Panc1 (cell line): ENCODE data around the gene PDCD11. TPM values are rescaled to one million over a fixed set of nuclear protein-coding genes. Genes with fewer than 3 reads are reported as not detected.

Experiments used
- ATAC-seq: fragments of 200-7000 bp; cut with Tn5 transposase; 2 replicates; pipeline ENCODE4 v1.9.1; 2020; ENCODE audit warnings: mild to moderate bottlenecking, moderate library complexity
- BruUV-seq: library from RNA; stranded (reverse); fragments of 400-500 nt; replicated peaks from 2 replicates; lab custom pipeline; 2021; lab: Mats Ljungman, UMichigan
- CTCF ChIA-PET: fragments of 300-600 bp; sonication (Branson Sonifier 250); formaldehyde crosslinking; loops from one replicate; lab custom pipeline; 2022; ENCODE audit warnings: antibody characterized with exemption; lab: Charles Lee
- POLR2A ChIA-PET: fragments of 300-600 bp; sonication (Branson Sonifier 250); formaldehyde crosslinking; loops from one replicate; lab custom pipeline; 2022; ENCODE audit warnings: antibody characterized with exemption; lab: Charles Lee
- DNase-seq: peaks from one replicate; pipeline ENCODE4 v3.0.0-alpha.2; 2010; ENCODE audit warnings: low read depth, low spot score
- H3K27ac ChIP-seq: 2 replicates; pipeline ENCODE4 v1.5.1; 2011; ENCODE audit warnings: mild to moderate bottlenecking, low read length, inconsistent platforms
- H3K27me3 ChIP-seq: fragments of 200-500 bp; sonication (Bioruptor generic); 2 replicates; pipeline ENCODE4 v1.6.0; 2014; ENCODE audit warnings: low read length, inconsistent platforms; ENCODE audit not compliant: control insufficient read depth, insufficient read depth
- H3K36me3 ChIP-seq: fragments of 200-500 bp; sonication (Bioruptor generic); 2 replicates; pipeline ENCODE4 v1.5.1; 2014; ENCODE audit warnings: inconsistent platforms, mild to moderate bottlenecking, low read length, moderate library complexity; ENCODE audit not compliant: control insufficient read depth, insufficient read depth
- H3K4me1 ChIP-seq: 2 replicates; pipeline ENCODE4 v1.5.1; 2011; ENCODE audit warnings: inconsistent platforms, mild to moderate bottlenecking, low read length, moderate library complexity; ENCODE audit not compliant: control insufficient read depth, insufficient read depth
- H3K4me3 ChIP-seq, 2 experiments: 2 replicates each; pipeline ENCODE4 v1.5.1; 2011 to 2012; ENCODE audit warnings: low read depth in 2 of 2, low read length in 2 of 2, mild to moderate bottlenecking in 2 of 2, inconsistent platforms in 1 of 2, moderate library complexity in 1 of 2
- H3K9me3 ChIP-seq: fragments of 200-500 bp; sonication (Bioruptor generic); 2 replicates; pipeline ENCODE4 v1.5.1; 2014; ENCODE audit warnings: low read depth, mild to moderate bottlenecking, inconsistent platforms, low read length, moderate library complexity; ENCODE audit not compliant: control insufficient read depth, insufficient read depth
- CTCF ChIP-seq: fragments of 450-650 bp; IDR thresholded peaks from 2 replicates; pipeline ENCODE4 v1.5.1; 2017; ENCODE audit warnings: mild to moderate bottlenecking
- POLR2AphosphoS5 ChIP-seq: IDR thresholded peaks from 2 replicates; pipeline ENCODE4 v1.6.1; 2012; ENCODE audit warnings: mild to moderate bottlenecking, low read depth, low read length, moderate library complexity
- SIN3A ChIP-seq: IDR thresholded peaks from 2 replicates; pipeline ENCODE4 v1.6.1; 2012; ENCODE audit warnings: low read depth, mild to moderate bottlenecking, low read length, moderate library complexity, borderline replicate concordance; ENCODE audit not compliant: insufficient read depth
- TCF7L2 ChIP-seq: IDR thresholded peaks from 2 replicates; pipeline ENCODE4 v1.6.1; 2011; ENCODE audit warnings: mild to moderate bottlenecking, low read depth, low read length, inconsistent platforms
- in situ Hi-C: cut with HindIII; loops from 2 replicates; pipeline ENCODE4 v1.10.0; 2016; ENCODE audit warnings: low sequenced_read_pairs, low pct_unique_long_range_greater_than_20kb
- intact Hi-C: fragments of 100-400 bp; cut with micrococcal nuclease; formaldehyde crosslinking; loops from one replicate; pipeline ENCODE4 v1.10.0; 2022; ENCODE audit not compliant: unreplicated experiment
- total RNA-seq: library from RNA; stranded (reverse); gene quantifications from one replicate; pipeline ENCODE4 v1.2.1, GENCODE V29; 2021; ENCODE audit not compliant: unreplicated experiment
- TF ChIP-seq, protein P1 (sequence below), 2 experiments: IDR thresholded peaks; 2 replicates each; pipeline ENCODE4 v1.6.1; 2011 to 2012; ENCODE audit warnings: low read depth in 2 of 2, control low read depth in 1 of 2, low read length in 1 of 2, mild to moderate bottlenecking in 1 of 2, moderate library complexity in 1 of 2; ENCODE audit not compliant: insufficient read depth in 1 of 2

PDCD11 gene
- total RNA-seq, 1 experiment from 2014 or later = 92.8 TPM

DNA sequence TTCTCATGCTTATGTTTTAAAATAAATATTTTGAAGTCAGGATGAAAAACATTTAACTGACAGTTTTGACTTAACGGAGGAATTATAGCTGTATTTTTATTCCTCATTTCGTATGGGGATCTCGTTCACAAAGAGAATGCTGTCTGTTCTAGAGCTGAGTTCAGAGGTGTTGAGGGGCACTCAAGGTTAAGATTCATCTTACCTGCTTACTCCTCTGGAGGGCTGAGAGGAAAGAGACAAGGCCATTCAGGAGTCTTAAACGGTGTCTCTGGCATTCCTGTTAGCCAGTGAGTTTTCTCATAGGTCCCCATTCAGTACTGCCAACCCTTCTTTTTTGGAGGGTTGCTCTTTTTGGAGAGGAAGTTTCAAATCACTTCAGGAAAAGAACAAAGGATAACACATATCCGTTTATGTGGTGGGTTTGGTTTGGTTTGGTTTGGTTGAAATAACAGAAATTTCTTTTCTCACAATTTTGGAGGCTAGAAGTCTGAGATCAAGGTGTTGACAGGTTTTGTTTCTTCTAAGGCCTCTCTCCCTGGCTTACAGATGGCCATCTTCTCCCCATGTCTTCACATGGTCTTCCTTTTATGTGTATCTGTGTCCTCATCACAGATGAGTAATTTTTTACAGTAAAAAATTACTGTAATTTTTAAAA, 32.7 kb downstream of the PDCD11 start:
- intact Hi-C loops (no loop called here), in situ Hi-C loops (no loop called here)
- Histone ChIP-seq H3K4me1 (no peaks in the 10 kb centered on the region), H3K9me3 (no peaks in the 10 kb centered on the region), H3K27ac (no peak overlapping the region), H3K36me3 (peaks cover 54% of the 10 kb centered on the region), H3K27me3 (no peaks in the 10 kb centered on the region), H3K4me3 (no peak overlapping the region)
- DNase-seq (no peak), ATAC-seq (no peak)
- ChIA-PET POLR2A (interaction anchor here (0.5 kb wide), 1 partner anchor 22 kb away, joined by 3 read pairs; no protein-coding TSS in a partner anchor), CTCF (no interaction called here)
- TF ChIP-seq CTCF (no peak), TCF7L2 (no peak), SIN3A (no peak), POLR2AphosphoS5 (no peak)
- TF ChIP-seq, protein P1, sequence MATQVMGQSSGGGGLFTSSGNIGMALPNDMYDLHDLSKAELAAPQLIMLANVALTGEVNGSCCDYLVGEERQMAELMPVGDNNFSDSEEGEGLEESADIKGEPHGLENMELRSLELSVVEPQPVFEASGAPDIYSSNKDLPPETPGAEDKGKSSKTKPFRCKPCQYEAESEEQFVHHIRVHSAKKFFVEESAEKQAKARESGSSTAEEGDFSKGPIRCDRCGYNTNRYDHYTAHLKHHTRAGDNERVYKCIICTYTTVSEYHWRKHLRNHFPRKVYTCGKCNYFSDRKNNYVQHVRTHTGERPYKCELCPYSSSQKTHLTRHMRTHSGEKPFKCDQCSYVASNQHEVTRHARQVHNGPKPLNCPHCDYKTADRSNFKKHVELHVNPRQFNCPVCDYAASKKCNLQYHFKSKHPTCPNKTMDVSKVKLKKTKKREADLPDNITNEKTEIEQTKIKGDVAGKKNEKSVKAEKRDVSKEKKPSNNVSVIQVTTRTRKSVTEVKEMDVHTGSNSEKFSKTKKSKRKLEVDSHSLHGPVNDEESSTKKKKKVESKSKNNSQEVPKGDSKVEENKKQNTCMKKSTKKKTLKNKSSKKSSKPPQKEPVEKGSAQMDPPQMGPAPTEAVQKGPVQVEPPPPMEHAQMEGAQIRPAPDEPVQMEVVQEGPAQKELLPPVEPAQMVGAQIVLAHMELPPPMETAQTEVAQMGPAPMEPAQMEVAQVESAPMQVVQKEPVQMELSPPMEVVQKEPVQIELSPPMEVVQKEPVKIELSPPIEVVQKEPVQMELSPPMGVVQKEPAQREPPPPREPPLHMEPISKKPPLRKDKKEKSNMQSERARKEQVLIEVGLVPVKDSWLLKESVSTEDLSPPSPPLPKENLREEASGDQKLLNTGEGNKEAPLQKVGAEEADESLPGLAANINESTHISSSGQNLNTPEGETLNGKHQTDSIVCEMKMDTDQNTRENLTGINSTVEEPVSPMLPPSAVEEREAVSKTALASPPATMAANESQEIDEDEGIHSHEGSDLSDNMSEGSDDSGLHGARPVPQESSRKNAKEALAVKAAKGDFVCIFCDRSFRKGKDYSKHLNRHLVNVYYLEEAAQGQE (IDR thresholded peaks at IDR 0.05; ENCODE audit: insufficient read depth in 1 of 2, low read depth in 2 of 2, low read length in 1 of 2) = no peak
- BruUV-seq = no TSS peak

DNA sequence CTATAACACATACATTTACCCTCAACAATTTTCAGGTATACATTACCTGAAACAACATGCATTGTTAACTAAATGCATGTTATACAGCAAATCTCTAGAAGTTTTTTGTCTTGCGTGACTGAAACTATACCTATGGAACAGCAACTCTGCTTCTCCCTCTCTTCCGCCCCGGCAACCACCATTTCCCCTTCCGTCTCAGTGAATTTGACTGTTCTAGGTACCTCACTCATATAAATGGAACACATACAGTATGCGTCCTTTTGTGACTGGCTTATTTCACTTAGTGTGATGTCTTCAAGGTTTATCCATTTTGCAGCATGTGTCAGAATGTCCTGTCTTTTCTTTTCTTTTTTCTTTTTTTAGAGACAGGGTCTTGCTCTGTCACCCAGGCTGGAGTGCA, 33.2 kb downstream of the PDCD11 start:
- no TSS peak for BruUV-seq
- Histone ChIP-seq H3K4me1 (no peaks in the 10 kb centered on the region), H3K27ac (no peak overlapping the region), H3K36me3 (peaks cover 51% of the 10 kb centered on the region), H3K9me3 (no peaks in the 10 kb centered on the region), H3K4me3 (no peak overlapping the region), H3K27me3 (no peaks in the 10 kb centered on the region)
- in situ Hi-C loops = no loop called here
- POLR2A ChIA-PET = no interaction called here
- intact Hi-C loops = no loop called here
- DNase-seq (no peak), ATAC-seq (no peak)
- no peak for TF ChIP-seq POLR2AphosphoS5
- no peak for TF ChIP-seq CTCF
- TF ChIP-seq SIN3A = no peak
- TF ChIP-seq TCF7L2 = no peak
- TF ChIP-seq, protein P1 (IDR thresholded peaks at IDR 0.05; ENCODE audit: insufficient read depth in 1 of 2, low read depth in 2 of 2, low read length in 1 of 2) = no peak
- CTCF ChIA-PET = no interaction called here
